GM21367 (cell line): ENCODE results near the gene SIRT1.
"Not testable (repeated sequence)": the region's sequence is repeated elsewhere in the genome, so short reads cannot be mapped to it uniquely, and the experiment has no call there.

Experiments
- ATAC-seq: cut with Tn5 transposase; IDR thresholded peaks from one replicate; pipeline ENCODE4 v1.9.1; 2021; ENCODE audit not compliant: unreplicated experiment

Gene SIRT1

DNA sequence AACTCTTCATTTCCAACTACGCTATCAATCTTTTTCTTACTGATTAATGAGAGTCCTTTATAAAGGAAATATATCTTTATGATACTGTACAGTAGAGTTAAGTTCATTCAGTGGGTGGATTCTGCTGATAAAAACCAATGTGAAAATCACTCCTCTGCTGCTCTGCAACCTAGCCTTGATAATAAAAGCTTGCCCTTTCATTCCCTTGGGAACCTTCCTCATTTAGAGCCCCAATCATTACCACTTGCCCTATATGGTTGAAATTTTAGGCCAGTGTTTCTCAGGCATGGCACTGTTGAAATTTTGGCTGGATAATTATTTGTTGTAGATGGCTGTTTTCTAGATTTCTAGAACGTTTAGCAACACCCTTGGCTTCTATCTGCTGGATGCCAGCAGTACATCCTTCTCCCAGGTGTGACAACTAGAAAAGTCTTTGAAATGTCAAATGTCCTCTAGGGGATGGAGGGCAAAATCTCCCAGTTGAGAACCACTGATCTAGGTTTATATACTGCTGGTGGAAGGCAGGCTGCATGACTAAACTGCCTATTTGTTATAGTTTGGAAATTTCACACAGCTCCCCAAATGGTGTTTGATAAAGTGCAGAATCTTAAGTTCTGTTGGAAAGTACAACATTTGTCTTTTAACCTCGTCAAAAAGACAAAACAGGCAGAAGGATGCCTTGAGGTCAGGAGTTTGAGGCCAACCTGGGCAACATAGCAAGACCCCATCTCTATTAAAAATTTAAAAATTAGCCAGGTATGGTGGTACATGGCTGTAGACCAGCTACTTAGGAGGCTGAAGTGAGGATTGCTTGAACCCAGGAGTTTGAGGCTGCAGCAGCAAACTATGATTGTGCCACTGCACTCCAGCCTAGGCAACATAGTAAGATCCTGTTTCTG lies 8.9 kb upstream of the SIRT1 start:
- no peak for ATAC-seq

DNA sequence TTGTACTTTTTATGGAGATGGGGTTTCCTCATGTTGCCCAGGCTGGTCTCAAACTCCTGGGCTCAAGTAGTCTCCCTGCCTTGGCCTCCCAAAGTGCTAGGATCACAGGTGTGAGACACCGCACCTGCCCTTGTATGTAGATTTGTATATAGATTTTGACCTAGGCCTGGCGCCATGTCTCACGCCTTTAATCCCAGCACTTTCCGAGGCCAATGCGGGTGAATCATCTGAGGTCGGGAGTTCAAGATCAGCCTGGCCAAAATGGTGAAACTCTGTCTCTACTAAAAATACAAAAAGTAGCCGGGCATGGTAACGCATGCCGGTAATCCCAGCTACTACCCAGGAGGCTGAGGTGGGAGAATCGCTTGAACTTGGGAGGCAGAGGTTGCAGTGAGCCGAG lies 7.0 kb upstream of the SIRT1 start:
- not testable (repeated sequence) for ATAC-seq

DNA sequence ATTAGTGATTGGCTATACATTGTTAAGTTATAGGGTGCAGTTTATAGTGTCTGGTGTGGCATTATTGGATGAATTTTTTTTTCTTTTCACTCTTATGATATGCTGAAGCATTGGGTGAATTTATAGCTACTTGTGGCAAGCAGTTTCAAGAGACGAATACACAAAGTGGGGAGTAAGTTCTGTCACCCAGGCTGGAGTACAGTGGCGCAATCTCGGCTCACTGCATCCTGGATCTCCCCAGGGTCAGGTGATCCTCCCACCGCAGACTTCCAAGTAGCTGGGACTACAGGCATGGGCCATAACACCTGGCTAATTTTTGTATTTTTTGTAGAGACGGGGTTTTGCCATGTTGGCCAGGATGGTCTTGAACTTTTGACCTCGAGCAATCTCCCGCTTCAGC lies 6.3 kb upstream of the SIRT1 start:
- no peak for ATAC-seq

DNA sequence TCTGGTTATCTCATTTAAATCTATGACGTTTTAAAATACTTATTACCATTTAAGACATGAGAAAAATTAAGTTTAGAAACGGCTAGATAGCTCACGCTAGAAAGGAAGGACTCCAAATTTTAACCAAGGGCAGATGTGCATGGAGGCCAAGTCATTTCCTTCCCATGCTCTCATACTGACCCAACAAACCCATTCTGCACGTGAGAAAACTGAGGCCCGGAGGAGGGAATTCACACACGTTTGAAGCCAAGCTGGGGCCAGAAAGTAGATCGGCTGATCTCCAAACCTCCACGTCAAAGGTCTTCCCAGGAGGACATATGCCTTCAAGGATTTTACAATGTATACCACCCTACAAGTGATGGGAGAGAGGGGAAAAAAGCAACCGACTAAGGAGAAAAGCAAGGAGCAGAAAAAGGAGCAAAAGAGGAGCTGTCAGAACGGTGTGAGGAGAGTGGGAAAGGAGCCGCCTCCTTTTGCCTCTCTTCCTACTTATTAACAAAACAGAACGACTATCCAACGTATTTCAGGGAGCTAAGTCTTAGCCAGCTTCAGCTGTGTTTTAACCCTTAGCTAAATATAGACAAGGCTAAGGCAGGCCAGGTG lies 645 bp upstream of the SIRT1 start:
- no peak for ATAC-seq

DNA sequence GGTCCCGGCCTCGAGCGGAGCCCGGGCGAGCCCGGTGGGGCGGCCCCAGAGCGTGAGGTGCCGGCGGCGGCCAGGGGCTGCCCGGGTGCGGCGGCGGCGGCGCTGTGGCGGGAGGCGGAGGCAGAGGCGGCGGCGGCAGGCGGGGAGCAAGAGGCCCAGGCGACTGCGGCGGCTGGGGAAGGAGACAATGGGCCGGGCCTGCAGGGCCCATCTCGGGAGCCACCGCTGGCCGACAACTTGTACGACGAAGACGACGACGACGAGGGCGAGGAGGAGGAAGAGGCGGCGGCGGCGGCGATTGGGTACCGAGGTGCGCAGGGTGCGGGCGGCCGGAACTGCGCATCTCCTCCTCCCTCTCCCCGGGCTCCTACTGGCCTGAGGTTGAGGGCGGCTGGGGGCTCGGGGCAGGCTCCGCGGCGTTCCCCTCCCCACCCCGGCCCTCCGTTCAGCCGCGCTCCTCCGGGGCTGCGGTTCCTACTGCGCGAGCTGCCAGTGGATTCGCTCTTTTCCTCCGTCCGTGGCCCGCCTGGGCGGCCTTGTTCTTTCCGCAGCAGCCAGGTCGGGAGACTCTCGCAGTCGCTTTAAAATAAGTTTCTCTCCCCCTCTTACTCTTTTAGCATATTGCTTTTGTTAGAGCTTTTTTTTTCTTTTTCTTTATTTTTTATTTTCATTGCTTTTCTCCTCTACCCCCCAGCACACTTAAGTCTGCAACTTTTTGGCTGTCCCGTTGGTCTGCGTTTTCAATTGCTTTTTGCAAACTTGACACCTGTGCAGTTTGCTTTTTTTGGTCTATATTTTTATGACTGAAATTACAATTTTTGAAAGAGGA lies 600 bp downstream of the SIRT1 start:
- ATAC-seq: peak; percentile 47

DNA sequence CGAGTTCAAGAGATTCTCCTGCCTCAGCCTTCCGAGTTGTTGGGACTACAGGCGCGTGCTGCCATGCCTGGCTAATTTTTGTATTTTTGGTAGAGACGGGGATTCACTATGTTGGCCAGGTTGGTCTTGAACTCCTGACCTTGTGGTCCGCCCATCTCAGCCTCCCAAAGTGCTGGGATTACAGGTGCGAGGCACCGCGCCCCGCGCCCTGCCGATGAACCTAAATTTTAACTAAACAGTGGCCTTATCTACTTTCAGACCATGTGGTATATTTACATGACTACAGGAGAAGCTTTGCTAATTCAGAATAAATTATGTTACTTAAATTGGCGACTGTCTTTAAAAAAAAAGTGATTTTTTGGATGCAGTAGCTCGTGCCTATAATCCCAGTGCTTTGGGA lies 9.2 kb downstream of the SIRT1 start:
- ATAC-seq: no peak

DNA sequence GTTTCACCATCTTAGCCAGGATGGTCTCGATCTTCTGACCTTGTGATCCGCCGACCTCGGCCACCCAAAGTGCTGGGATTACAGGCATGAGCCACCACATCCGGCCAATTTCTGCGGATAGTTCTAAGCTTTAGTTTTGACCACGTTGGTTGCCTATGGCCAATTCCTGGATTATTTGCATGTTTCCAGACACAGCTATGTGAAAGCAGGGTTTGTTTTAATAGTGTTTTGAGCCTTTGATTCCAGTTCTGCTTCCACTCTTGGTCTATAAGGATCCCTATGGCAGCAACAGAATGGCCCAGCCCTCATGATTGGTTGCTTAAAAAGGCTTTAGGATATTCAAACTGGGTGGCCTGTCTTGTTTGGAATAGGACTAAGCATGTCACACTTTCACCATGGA lies 19.1 kb downstream of the SIRT1 start:
- no peak for ATAC-seq

DNA sequence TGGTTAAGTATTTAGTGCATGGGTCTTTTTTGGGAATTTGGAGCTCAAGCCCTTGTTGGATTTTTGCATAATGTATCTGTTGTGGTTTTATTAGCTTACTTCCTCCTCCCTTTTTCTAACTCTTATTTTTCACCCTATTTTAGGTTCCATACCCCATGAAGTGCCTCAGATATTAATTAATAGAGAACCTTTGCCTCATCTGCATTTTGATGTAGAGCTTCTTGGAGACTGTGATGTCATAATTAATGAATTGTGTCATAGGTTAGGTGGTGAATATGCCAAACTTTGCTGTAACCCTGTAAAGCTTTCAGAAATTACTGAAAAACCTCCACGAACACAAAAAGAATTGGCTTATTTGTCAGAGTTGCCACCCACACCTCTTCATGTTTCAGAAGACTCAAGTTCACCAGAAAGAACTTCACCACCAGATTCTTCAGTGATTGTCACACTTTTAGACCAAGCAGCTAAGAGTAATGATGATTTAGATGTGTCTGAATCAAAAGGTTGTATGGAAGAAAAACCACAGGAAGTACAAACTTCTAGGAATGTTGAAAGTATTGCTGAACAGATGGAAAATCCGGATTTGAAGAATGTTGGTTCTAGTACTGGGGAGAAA lies 28.0 kb downstream of the SIRT1 start:
- no peak for ATAC-seq

DNA sequence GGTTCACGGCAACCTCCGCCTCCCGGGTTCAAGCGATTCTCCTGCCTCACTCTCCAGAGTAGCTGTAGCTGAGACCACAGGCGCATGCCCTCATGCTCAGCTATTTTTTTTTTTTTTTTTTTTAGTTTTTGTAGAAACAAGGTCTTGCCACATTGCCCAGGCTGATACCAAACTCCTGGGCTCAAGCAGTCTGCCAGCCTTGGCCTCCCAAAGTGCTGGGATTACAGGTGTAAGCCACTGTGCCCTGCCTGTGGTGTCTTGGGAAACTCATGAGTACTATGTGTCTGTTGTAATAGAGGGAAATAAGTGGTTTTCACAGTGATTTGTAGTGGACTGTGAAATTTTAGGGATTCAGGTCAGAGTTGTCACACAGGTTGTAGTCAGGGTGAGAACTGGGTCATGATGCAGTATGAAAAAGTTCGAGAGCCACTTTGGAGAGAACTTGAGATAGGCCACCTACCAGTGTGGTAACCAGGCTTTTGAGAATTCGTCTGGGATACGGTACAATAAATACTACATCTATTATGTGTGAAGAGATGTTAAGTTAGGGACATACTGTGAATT lies 30.4 kb downstream of the SIRT1 start:
- ATAC-seq: no peak

DNA sequence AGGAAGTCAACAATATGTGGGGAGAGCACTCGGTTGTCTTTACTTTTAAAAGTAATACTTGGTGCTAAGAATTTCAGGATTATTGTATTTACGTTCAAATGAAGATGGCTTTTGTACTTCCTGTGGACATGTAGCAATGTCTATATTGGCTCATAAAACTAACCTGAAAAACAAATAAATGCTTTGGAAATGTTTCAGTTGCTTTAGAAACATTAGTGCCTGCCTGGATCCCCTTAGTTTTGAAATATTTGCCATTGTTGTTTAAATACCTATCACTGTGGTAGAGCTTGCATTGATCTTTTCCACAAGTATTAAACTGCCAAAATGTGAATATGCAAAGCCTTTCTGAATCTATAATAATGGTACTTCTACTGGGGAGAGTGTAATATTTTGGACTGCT lies 32.7 kb downstream of the SIRT1 start:
- no peak for ATAC-seq

DNA sequence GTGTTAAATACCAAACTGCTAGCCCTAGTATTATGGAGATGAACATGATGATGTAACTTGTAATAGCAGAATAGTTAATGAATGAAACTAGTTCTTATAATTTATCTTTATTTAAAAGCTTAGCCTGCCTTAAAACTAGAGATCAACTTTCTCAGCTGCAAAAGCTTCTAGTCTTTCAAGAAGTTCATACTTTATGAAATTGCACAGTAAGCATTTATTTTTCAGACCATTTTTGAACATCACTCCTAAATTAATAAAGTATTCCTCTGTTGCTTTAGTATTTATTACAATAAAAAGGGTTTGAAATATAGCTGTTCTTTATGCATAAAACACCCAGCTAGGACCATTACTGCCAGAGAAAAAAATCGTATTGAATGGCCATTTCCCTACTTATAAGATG lies 33.2 kb downstream of the SIRT1 start:
- no peak for ATAC-seq

DNA sequence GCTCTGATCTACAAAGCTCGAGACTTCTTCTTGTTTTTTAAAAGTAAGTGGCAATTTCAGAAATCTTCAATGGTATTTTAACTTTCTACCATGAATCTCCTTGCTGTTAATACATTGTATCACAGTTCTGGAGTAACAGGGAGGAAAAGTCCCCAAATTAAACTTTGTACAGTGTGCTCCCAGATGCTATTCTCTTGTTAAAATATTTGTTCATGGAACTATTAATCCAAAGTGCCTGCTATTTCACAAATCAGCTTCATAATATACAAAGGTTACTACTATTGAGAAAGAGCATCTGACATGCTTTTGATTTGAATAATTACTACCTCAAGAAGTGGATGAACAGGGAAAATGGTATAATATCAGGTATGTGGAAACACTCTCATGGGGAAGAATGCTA lies 36.6 kb downstream of the SIRT1 start:
- ATAC-seq: no peak

DNA sequence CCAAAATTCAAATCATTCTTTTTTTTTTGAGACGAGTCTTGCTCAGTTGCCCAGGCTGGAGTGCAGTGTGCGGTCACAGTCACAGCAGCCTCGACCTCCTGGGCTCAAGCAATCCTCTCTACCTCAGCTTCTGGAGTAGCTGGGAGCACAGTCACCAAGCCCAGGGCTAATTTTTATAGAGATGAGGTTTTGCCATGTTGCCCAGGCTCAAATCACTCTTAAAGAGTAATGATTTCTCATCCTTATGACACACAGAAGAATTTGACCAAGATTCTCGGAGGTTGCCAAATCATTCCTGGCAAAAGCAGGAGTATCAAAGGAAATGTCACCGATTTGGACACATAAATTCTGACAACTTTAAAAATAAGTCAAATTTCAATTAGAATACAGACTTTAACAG lies 39.1 kb downstream of the SIRT1 start:
- no peak for ATAC-seq

DNA sequence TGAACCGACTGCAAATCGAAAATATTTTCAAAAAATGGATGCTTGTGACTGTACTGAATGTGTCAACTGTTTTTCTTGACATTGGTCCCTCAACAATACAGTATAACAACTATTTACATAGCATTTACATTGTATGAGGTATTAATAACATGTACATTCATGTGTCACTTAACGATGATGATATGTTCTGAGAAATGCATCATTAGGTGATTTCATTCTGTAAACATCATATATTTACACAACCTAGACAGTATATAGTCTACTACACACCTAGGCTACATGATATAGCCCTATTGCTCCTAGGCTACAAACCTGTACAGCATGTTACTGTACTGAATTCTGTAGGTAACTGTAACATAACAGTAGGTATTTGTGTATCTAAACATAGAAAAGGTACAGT lies 39.7 kb downstream of the SIRT1 start:
- no peak for ATAC-seq

DNA sequence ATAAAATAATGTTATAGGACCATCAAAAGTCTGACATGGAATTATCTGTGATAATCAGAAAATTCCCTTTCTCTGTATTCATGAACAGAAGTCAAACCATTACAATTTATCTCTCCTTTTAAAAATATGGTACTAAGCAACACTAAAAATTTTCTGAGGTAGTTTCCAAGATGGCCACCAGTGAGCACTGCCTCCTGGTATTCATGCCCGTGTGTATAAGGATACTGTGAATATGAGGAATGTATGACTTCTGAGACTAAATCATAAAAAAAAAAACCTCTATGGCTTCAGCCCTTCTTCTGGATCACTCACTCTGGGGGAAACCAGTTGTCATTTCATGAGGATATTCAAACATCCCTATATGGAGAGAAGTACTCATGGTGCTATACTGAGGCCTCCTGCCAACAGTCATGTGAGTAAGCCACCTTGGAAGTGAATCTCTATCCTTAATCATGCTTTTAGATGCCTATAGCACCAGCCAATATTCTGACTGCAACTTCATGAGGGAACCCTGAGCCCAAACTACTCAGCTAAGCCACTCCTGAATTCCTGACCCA lies 41.1 kb downstream of the SIRT1 start:
- no peak for ATAC-seq

DNA sequence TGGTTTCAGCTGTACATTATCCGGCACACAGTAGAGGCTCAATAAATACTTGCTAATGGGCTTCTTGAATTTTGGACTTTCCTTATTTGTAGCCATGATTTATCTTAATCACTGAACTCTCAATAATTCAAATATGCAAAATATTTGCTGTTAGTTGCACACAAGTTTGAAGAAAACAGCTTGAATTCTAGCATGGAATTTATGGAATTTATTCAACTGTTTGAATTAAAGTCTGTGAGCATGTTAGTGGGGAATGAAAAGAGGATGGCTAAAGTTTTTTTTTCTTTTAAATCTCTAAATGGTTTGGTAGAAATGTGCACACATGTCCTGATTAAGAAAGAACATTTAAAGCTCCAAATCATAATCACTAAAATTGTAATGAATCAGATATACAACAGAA lies 42.5 kb downstream of the SIRT1 start:
- no peak for ATAC-seq

DNA sequence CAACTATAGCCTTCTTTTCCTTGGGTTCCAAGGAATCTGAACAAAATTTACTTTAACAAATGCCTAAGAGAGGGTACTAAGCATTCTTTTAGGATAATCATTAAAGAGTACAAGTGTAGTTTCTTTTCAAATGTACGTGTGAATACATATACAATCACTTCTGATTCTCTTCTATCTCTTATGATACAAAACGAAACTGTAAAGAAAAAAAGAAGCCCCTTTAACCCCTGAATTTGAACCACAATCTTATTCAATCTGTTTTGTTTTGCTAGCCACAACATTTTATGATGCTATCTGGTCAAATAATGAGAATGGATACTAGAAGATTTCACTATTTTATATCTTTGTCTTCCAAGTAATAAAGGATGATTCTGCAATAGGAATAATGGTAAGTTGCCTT lies 48.7 kb downstream of the SIRT1 start:
- ATAC-seq: no peak

DNA sequence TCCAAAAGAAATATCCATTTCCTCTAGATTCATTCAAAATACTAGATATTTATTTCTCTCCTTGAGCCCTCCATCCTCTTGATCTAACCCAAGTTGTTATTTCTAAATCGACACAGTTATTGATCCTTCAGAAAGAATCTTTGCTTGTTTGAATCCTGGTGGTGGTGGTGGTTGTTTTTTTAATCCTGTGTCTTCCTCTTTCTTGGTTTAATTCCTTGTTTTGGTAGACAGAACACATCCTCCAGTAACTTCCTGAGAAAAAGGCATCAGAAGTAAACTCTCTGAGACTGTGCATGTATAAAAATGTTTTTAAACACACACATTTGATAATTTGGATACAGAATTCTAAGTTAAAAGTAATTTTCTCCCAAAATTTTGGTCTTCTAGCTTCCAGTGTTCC lies 49.9 kb downstream of the SIRT1 start:
- ATAC-seq: no peak

DNA sequence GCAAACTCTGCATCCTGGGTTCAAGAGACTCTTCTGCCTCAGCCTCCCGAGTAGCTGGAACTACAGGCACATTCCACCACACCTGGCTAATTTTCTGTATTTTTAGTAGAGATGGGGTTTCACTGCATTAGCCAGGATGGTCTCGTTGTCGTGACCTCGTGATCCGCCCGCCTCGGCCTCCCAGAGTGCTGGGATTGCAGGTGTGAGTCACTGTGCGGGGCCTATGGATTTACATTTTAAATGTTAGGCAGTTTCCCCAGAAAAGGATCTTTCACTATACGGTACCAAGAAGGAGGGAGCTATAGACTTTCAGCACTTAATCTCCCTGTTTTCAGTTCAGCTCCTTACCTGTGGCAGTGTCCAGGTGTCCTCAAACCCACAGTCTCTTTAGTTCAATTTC lies 50.8 kb downstream of the SIRT1 start:
- no peak for ATAC-seq

DNA sequence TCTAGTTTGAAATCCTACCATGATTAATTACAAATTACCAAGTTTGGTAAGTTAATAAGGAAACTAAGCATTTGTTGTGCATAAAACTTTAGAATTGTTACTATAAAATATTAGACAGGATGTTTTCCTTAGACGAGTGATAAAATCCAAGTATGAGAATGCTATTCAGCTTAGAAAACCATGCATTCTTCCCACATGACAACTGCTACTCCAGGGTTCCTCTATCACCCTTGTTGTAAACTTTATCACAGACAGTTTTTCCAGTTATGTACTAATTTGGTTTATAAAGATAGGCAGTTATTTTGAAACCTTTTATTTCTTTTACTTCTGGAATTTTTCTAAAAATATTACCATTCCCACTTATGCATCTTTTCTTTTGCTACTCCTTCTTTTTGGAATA lies 52.0 kb downstream of the SIRT1 start:
- ATAC-seq: no peak

DNA sequence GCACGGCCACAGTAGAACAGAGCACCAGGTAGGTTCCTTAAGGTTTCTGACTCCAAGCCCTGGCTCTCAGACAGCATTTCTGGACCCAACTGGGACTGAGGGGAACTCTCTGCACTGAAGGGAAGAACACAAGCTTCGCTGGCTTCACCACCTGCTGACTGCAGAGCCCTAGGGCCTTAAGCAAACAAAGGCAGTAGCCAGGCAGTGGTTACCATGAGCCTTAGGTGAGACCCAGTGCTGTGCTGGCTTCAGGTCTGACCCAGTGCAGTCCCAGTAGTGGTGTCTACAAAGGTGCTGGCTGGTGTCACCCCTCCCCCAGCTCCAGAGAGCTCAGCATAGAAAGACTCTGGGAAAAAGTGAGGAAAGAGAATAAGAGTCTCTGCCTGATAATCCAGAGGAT lies 59.5 kb downstream of the SIRT1 start:
- ATAC-seq: no peak
